G401 (cell line): ENCODE measurements around the gene GPR153. TPM values are rescaled to one million over a fixed set of nuclear protein-coding genes. Genes with fewer than 3 reads are reported as not detected.

Experiments
- DNase-seq: peaks from one replicate; pipeline ENCODE4 v3.0.0-alpha.2; 2015; ENCODE audit warnings: low spot score
- in situ Hi-C: cut with HindIII; loops from 2 replicates; pipeline ENCODE4 v1.10.0; 2016; ENCODE audit warnings: low sequenced_read_pairs, mixed read lengths
- total RNA-seq: library from RNA; depleted of rRNA; stranded (reverse); fragments of >200 nt; shearing (Covaris generic); gene quantifications from 2 replicates; pipeline ENCODE4 v1.2.3, GENCODE V29; 2014

The GPR153 gene
- total RNA-seq, 1 experiment from 2014 or later, result 4.5 TPM

- no peak for DNase-seq
These were observed 27.1 kb upstream of the GPR153 start for GRCh38 chr1:6288026-6288425.

GRCh38 chr1:6287431-6287886, 26.6 kb upstream of the GPR153 start:
- peak; percentile 59 for DNase-seq
- in situ Hi-C loops, result no loop called here

More at GRCh38 chr1:6288026-6288425, 27.1 kb upstream of the GPR153 start:
- in situ Hi-C loops, result no loop called here

DNA sequence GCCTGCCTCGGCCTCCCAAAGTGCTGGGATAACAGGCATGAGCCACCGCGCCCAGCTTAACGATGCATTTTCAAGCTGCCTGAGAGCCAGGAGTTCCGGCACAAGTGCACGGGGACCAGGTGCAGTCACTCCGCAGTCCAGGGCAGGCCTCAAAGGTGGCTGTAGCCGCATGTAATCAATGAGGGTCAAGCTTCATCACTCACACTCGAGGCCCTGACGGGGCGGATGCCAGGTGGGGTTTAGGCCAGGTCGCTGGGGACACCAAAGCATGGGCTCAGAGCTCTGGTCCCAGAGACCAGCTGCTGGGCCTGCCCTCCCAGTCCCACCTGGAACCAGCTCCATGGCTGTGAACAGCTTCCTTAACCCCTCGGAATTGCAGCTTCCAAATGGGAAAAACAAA, 26.1 kb upstream of the GPR153 start:
- in situ Hi-C loops, result no loop called here
- DNase-seq, result no peak

DNA sequence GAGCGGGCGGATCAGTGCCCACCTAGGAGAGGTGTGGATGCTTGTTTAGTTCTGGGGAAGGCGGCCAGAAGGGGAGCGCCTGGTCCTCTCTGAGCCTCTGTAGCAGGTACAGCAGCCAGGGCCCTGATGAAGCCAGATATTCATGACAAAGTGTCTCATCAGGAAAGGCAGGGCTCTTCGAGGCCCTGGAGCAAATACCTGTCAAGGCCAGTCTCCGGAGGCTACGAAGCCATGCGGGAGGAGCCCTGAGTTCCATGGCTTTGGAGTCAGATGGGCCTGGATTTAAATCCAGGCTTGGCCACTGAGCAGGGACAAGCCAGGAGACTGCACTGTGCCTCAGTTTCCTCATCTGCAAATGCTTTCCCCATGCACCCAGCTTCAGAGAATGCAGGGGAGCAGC, 25.4 kb upstream of the GPR153 start:
- no peak for DNase-seq
- in situ Hi-C loops, result no loop called here

GRCh38 chr1:6285336-6285735, 24.4 kb upstream of the GPR153 start:
- in situ Hi-C loops, result no loop called here

DNA sequence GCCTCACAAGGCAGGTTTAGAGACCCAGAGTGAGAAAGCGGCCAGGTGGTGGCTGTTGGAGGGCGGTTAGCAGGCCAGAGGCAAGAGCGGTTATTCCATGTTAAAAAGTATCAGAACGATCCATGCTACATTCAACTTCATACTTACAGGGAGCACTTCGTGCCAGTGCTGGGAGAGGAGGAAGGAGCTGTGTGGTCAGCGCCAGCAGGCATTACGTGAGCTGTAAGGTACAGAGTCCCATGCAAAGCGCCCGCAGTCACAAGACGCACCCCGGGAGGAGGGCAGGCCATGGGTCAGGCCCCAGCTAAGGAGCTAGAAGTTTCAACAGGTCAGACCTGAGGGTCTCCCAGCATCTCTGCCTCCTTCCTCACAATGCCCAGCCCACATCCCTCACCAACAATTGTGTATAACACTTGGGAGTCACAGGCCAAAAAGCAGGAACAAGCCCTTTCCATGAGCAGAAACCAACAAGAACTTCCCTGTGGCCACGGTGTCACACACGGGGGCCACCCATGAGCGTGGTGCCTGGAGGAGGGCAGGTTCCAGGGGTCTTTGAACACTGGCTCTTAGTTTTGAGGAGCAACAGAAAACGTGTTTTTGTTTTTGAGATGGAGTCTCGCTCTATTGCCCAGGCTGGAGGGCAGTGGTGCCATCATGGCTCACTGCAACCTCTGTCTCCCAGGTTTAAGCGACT, 21.8 kb upstream of the GPR153 start:
- in situ Hi-C loops, result no loop called here
- DNase-seq, result no peak

More at GRCh38 chr1:6285336-6285735, 24.4 kb upstream of the GPR153 start:
- DNase-seq, result peak; percentile 84

- no peak for DNase-seq
- in situ Hi-C loops, result no loop called here
These were observed 20.9 kb upstream of the GPR153 start for GRCh38 chr1:6281511-6282402.

- in situ Hi-C loops, result no loop called here
- no peak for DNase-seq
These were observed 20.0 kb upstream of the GPR153 start for GRCh38 chr1:6280761-6281451.

GRCh38 chr1:6279613-6280383, 18.9 kb upstream of the GPR153 start:
- DNase-seq, result no peak
- in situ Hi-C loops, result no loop called here

DNA sequence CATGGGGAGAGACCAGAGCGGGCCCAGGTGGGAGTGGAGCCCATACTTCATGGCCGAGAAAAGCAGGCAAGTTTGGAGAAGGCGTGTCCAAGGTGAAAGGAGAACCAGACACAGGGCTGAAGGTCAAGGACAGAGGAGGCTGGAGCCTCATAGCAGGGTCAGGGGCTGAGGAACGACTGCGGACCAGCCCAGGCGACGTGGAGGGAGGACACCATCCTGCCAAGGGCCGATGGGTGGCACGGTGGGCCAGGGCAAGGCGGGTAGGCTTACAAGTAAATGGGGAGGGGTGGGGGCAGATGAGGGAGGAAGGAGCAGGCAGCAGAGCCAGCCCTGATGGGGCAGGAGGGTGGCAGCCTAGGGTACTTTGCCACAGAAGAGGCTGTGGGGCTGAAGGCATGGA, 18.2 kb upstream of the GPR153 start:
- in situ Hi-C loops, result no loop called here
- DNase-seq, result no peak

DNA sequence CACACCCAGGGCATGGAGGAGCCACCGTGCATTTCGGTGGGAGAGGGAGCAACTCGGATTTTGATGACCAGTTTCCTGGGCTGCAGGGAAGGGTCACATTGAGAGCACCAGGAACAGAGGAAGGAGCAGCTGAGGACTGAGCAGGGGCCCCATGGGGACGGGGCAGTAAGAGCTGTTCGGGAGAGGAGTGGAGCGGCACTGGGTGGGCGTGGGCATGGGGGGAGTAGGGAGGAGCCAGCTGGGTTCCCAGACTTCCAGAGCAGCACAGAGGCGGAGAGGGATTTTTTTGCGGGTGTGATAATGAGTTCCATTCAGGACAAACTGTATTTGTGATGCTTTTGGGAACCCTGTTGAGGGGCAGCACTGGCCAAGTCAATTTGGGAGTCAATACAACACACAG, 17.4 kb upstream of the GPR153 start:
- in situ Hi-C loops, result no loop called here
- no peak for DNase-seq

DNA sequence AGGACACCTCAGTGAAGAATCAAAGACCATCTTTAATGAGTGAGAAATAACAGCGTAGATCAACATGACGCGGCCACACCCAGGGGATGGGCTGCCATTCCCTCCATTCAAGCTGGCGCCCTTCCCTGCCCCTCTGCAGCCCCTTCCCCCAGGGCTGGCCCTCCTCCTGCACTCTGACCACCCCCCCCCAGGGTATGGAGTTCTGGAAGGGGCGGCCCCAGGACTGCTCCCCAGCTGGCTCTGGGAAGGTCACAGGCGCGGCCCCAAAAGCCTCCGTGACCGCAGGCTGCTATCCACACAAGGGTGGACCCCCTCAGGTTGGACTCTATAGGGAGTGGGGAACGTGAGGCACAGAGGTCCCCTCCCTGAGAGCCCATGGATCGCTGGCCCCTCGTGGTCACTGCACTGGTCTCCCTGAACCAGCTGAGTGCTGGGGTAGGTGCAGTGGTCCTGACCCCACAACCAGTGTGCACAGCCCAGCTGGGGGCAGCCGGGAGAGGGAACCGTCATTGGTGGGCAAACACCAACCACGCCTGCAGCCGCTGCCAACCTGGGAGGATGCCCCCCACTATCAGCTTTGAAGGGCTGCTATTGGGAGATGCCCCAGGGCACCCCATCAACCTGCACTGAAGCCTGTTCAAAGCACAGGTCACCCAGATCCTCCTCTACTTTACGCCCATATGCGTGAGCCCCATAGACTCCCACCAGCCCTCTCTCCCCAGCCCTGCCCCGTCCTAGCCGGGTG, 16.1 kb upstream of the GPR153 start:
- DNase-seq, result no peak
- in situ Hi-C loops, result no loop called here

DNA sequence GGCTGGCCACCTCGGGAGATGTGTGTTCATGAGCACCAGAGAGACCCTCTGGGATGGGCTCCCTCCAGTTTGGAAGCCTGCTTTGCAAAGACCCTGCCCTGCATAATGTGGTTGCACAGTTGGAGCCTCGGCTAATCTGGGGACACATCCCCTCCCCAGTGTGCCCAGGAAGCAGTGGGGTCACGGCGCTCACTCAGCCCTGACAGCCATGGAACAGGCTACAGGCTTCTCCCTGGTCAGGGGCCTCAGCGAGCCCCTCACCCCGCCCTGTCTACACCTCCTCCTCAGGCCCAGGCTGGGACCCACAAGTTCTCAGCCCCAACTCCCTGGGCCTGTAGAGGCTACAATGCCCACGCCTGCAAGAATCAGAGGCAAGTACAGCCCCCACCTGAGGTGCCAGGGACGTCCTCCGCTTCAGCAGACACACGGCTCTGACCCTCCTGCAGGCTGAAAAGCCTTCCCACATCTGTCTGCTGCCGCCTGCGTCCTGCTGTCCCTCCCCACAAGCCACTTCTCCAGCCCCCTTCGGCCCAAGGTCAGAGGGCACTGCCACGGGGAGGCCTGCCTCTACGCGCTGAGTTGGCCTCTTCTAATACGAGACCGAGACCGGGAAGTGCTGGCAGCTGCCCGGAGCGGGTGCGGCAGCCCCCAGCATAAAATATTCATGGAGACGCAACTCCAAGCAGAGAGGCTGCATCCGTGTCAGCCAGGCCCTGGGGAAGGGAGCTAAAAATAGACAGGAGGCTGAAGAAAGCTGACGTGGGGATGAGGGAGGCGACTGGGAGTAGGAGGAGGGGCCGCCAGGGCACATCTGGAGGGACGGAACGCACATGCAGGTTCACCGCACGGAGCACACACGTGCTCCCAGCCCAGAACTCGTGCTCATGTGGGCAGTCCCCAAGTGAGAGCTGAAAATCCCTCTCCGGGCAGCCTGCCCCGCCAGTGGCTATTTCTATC, 15.2 kb upstream of the GPR153 start:
- in situ Hi-C loops, result no loop called here
- DNase-seq, result no peak

DNA sequence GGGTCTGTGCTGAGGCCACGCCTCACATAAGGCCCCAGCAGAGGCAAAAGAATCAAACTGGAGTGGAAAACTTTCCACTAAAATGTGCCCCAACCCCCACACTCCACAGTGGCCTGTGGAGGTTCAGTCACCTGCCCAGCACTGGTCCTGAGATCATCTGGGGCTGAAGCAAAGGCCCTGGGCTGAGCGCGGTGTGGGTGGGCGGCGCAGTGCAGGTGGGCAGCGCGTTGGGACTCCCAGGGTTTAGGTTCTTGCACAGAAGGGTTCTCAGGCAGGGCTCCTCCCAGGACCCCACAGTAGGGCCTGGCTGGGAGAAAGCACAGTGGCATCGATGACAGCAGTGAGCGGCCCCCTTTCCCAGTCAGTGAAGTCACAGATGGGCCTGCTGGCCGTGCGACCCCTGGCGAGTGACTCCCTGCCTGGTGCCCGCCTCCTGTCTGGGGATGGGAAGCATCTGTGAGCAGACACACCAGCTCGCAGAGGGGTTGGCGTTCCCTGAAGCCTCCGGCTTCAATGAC, 13.8 kb upstream of the GPR153 start:
- DNase-seq, result no peak
- in situ Hi-C loops, result no loop called here

- DNase-seq, result no peak
- in situ Hi-C loops, result no loop called here
These were observed 13.2 kb upstream of the GPR153 start for GRCh38 chr1:6274102-6274501.

- in situ Hi-C loops, result no loop called here
- DNase-seq, result peak; percentile 64
These were observed 12.5 kb upstream of the GPR153 start for GRCh38 chr1:6273380-6273891.

DNA sequence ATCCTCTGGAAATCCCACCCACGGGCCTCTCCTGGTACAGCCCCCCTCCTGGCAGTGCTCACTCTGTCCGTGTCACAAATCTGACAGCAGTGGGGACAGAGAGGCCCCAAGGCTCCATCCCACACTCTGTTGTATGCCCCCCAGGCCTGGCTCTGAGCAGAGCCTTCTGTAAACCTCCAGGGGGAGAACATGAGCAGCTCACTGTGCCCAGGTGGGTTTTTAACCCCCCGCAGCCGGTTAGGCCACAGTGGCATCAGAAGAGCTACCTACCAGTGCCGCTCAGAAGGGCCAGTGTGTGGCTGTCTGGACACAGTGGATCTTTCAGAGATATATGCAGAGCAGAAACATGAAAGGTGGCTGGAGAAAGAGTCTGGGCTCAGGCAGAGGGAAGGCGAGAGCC, 12.0 kb upstream of the GPR153 start:
- DNase-seq, result no peak
- in situ Hi-C loops, result no loop called here
